ENCODE data around the gene KCNAB1.

KCNAB1 gene

GRCh38 chr3:156554842-156555687 lies 434.7 kb downstream of the KCNAB1 start, which contains the start of gene SSR3:
TSS of gene SSR3 (minus strand) at chr3:156555117. CDS start at chr3:156555089, 28 bp downstream.
- Histone ChIP-seq H3K36me3 (ENCODE audit: insufficient read depth, low read length) (no peaks in the 10 kb centered on the region; the same call in 1 of the 2 replicates), H2AFZ (ENCODE audit: low read length) (peak within 1 kb of the TSS; percentile 99), H3K27me3 (ENCODE audit: insufficient read depth, low read length, poor library complexity, severe bottlenecking) (no peaks in the 10 kb centered on the region), H3K9ac (ENCODE audit: low read depth, low read length, poor library complexity, severe bottlenecking) (peak within 1 kb of the TSS; percentile 87), H3K9me3 (ENCODE audit: insufficient read depth, low read depth, low read length) (no peaks in the 10 kb centered on the region), H3F3A (ENCODE audit: low read depth) (no peaks in the 10 kb centered on the region), H3K9me2 (replicated peaks; ENCODE audit: low read depth, low read length) (no peaks in the 10 kb centered on the region), H3K4me2 (ENCODE audit: low read depth, low read length, poor library complexity, severe bottlenecking) (peak within 1 kb of the TSS; percentile 93), H4K20me1 (ENCODE audit: insufficient read depth, low read length, poor library complexity, severe bottlenecking) (peaks cover 42% of the 10 kb centered on the region), H3K4me3 (ENCODE audit: low read length, poor library complexity, severe bottlenecking) (peak within 1 kb of the TSS; percentile 94), H3K4me1 (ENCODE audit: insufficient read depth, low read length, poor library complexity, severe bottlenecking) (peaks cover 49% of the 10 kb centered on the region), H3K79me2 (ENCODE audit: insufficient read depth, low read length) (peaks cover 49% of the 10 kb centered on the region)
- no peak for TF ChIP-seq CTCF (conservative IDR thresholded peaks at IDR 0.05; ENCODE audit: low read length)
- TF ChIP-seq EZH2phosphoT487 (IDR thresholded peaks at IDR 0.05; ENCODE audit: borderline replicate concordance), result no peak

GRCh38 chr3:156558389-156558788 lies 438.0 kb downstream of the KCNAB1 start:
- Histone ChIP-seq H3F3A (ENCODE audit: low read depth) (no peaks in the 10 kb centered on the region), H2AFZ (ENCODE audit: low read length) (peak overlapping the region; percentile 57; the same call in 1 of the 2 replicates), H3K4me1 (ENCODE audit: insufficient read depth, low read length, poor library complexity, severe bottlenecking) (peaks cover 17% of the 10 kb centered on the region), H3K9ac (ENCODE audit: low read depth, low read length, poor library complexity, severe bottlenecking) (no peak overlapping the region), H3K36me3 (ENCODE audit: insufficient read depth, low read length) (no peaks in the 10 kb centered on the region), H3K27me3 (ENCODE audit: insufficient read depth, low read length, poor library complexity, severe bottlenecking) (no peaks in the 10 kb centered on the region), H3K9me3 (ENCODE audit: insufficient read depth, low read depth, low read length) (no peaks in the 10 kb centered on the region), H3K4me3 (ENCODE audit: low read length, poor library complexity, severe bottlenecking) (no peak overlapping the region), H4K20me1 (ENCODE audit: insufficient read depth, low read length, poor library complexity, severe bottlenecking) (peaks cover 10% of the 10 kb centered on the region), H3K79me2 (ENCODE audit: insufficient read depth, low read length) (peaks cover 15% of the 10 kb centered on the region), H3K9me2 (replicated peaks; ENCODE audit: low read depth, low read length) (no peaks in the 10 kb centered on the region), H3K4me2 (ENCODE audit: low read depth, low read length, poor library complexity, severe bottlenecking) (no peak overlapping the region)
- TF ChIP-seq EZH2phosphoT487 (IDR thresholded peaks at IDR 0.05; ENCODE audit: borderline replicate concordance), result no peak

- H3K79me2 ChIP-seq (ENCODE audit: insufficient read depth, low read length), result peaks cover 6% of the 10 kb centered on the region
- no peaks in the 10 kb centered on the region for H3F3A ChIP-seq (ENCODE audit: low read depth)
- peaks cover 17% of the 10 kb centered on the region for H3K4me1 ChIP-seq (ENCODE audit: insufficient read depth, low read length, poor library complexity, severe bottlenecking)
- no peaks in the 10 kb centered on the region for H3K36me3 ChIP-seq (ENCODE audit: insufficient read depth, low read length)
- no peaks in the 10 kb centered on the region for H3K9me2 ChIP-seq (replicated peaks; ENCODE audit: low read depth, low read length)
- TF ChIP-seq CTCF (conservative IDR thresholded peaks at IDR 0.05; ENCODE audit: low read length), result no peak
- no peak for TF ChIP-seq EZH2phosphoT487 (IDR thresholded peaks at IDR 0.05; ENCODE audit: borderline replicate concordance)
- H2AFZ ChIP-seq (ENCODE audit: low read length), result 0 out of 2 replicates have a peak overlapping the region, but pooled peaks have one; percentile 21
- H3K27me3 ChIP-seq (ENCODE audit: insufficient read depth, low read length, poor library complexity, severe bottlenecking), result no peaks in the 10 kb centered on the region
- peaks cover under 1% of the 10 kb centered on the region for H4K20me1 ChIP-seq (ENCODE audit: insufficient read depth, low read length, poor library complexity, severe bottlenecking)
- H3K4me3 ChIP-seq (ENCODE audit: low read length, poor library complexity, severe bottlenecking), result no peak overlapping the region
- no peaks in the 10 kb centered on the region for H3K9me3 ChIP-seq (ENCODE audit: insufficient read depth, low read depth, low read length)
- no peak overlapping the region for H3K9ac ChIP-seq (ENCODE audit: low read depth, low read length, poor library complexity, severe bottlenecking)
- no peak overlapping the region for H3K4me2 ChIP-seq (ENCODE audit: low read depth, low read length, poor library complexity, severe bottlenecking)
Observed at GRCh38 chr3:156559321-156559720, 438.9 kb downstream of the KCNAB1 start.

All from Loucy (cell line).